H1 (cell line): ENCODE data around the gene PKP3. TPM values are rescaled to one million over a fixed set of nuclear protein-coding genes. Genes with fewer than 3 reads are reported as not detected.

Experiments
- CTCF ChIA-PET: fragments of 300-600 bp; sonication (Branson Sonifier 250); formaldehyde crosslinking; loops from one replicate; lab custom pipeline; 2021; ENCODE audit not compliant: partially characterized antibody; lab: Charles Lee
- POLR2A ChIA-PET: fragments of 300-600 bp; sonication (Branson Sonifier 250); formaldehyde crosslinking; loops from one replicate; lab custom pipeline; 2021; ENCODE audit warnings: inconsistent platforms; ENCODE audit not compliant: partially characterized antibody; lab: Charles Lee
- DNase-seq, 2 experiments: peaks; one replicate each; pipeline versions ENCODE4 v3.0.0 to v3.0.0-alpha.2; 2010 to 2022; ENCODE audit warnings: low spot score in 2 of 2, low read depth in 1 of 2, mixed read lengths in 1 of 2
- FAIRE-seq: peaks from 2 replicates; lab custom pipeline; 2011; peaks lifted over from hg19 to GRCh38; lab: Jason Lieb, UNC
- H2AFZ ChIP-seq: 2 replicates; pipeline ENCODE4 v1.8.1; 2012; ENCODE audit warnings: low read length, inconsistent platforms
- H2AK5ac ChIP-seq: 2 replicates; pipeline ENCODE4 v1.6.1; 2013; ENCODE audit warnings: low read depth, low read length
- H2BK120ac ChIP-seq: replicated peaks from 2 replicates; pipeline ENCODE3; 2013; ENCODE audit warnings: low read depth, low read length, inconsistent platforms
- H2BK12ac ChIP-seq: 2 replicates; pipeline ENCODE4 v1.6.1; 2013; ENCODE audit warnings: low read depth, low read length
- H2BK15ac ChIP-seq: 2 replicates; pipeline ENCODE4 v1.6.1; 2013; ENCODE audit warnings: low read length
- H2BK20ac ChIP-seq: 2 replicates; pipeline ENCODE4 v1.6.1; 2013; ENCODE audit warnings: low read length
- H2BK5ac ChIP-seq: 2 replicates; pipeline ENCODE4 v1.6.1; 2013; ENCODE audit warnings: low read depth, low read length
- H3K14ac ChIP-seq: 2 replicates; pipeline ENCODE4 v1.6.1; 2013; ENCODE audit warnings: inconsistent platforms; ENCODE audit not compliant: insufficient read length
- H3K18ac ChIP-seq: 2 replicates; pipeline ENCODE4 v1.6.1; 2013; ENCODE audit warnings: low read length; ENCODE audit errors: extremely low read depth
- H3K23ac ChIP-seq: 2 replicates; pipeline ENCODE4 v1.6.1; 2013; ENCODE audit warnings: inconsistent platforms; ENCODE audit not compliant: insufficient read length
- H3K23me2 ChIP-seq: 2 replicates; pipeline ENCODE4 v1.6.1; 2013; ENCODE audit warnings: low read depth, low read length
- H3K27ac ChIP-seq: 2 replicates; pipeline ENCODE4 v1.6.1; 2011; ENCODE audit warnings: low read depth, low read length, inconsistent platforms
- H3K27me3 ChIP-seq, 4 experiments: replicated peaks in 1 of 4; 1 replicate in 1 of 4; 2 replicates in 3 of 4; pipeline versions ENCODE4 v1.6.1 to v1.8.1; 2011 to 2013; ENCODE audit warnings: low read length in 3 of 4, mild to moderate bottlenecking in 3 of 4, inconsistent platforms in 2 of 4, mixed read lengths in 2 of 4, moderate library complexity in 1 of 4; ENCODE audit not compliant: control insufficient read depth in 3 of 4, insufficient read depth in 3 of 4; ENCODE audit errors: extremely low read depth in 1 of 4
- H3K36me3 ChIP-seq, 4 experiments: 2 replicates each; pipeline versions ENCODE4 v1.6.1 to v1.8.1; 2011 to 2013; ENCODE audit warnings: mild to moderate bottlenecking in 4 of 4, low read length in 3 of 4, moderate library complexity in 2 of 4, control low read depth in 1 of 4, inconsistent platforms in 1 of 4; ENCODE audit not compliant: insufficient read depth in 4 of 4, control insufficient read depth in 2 of 4
- H3K4ac ChIP-seq: replicated peaks from 2 replicates; pipeline ENCODE3; 2013; ENCODE audit warnings: low read length, low read depth, mixed read lengths, inconsistent platforms; ENCODE audit not compliant: insufficient read length
- H3K4me1 ChIP-seq, 4 experiments: replicated peaks in 1 of 4; 1 replicate in 1 of 4; 2 replicates in 3 of 4; pipeline versions ENCODE4 v1.6.1 to v1.8.1; 2011 to 2013; ENCODE audit warnings: low read length in 3 of 4, inconsistent platforms in 2 of 4, mixed read lengths in 1 of 4; ENCODE audit not compliant: insufficient read depth in 4 of 4, control insufficient read depth in 3 of 4
- H3K4me2 ChIP-seq, 2 experiments: 2 replicates each; pipeline versions ENCODE4 v1.6.1 to v1.8.1; 2011 to 2013; ENCODE audit warnings: low read depth in 2 of 2, low read length in 2 of 2, control low read depth in 1 of 2, inconsistent platforms in 1 of 2, mild to moderate bottlenecking in 1 of 2; ENCODE audit not compliant: insufficient read depth in 1 of 2
- H3K4me3 ChIP-seq, 4 experiments: fragments of 200-600, 300-600 bp in 1 of 4; sonication (generic), shearing (Covaris generic), sonication (Bioruptor Twin) in 1 of 4; 2 replicates each; pipeline versions ENCODE4 v1.5.1 to v1.8.1; 2011 to 2016; ENCODE audit warnings: low read length in 4 of 4, low read depth in 3 of 4, control low read depth in 2 of 4, inconsistent platforms in 2 of 4, mild to moderate bottlenecking in 2 of 4, mixed read lengths in 1 of 4, moderate library complexity in 1 of 4; ENCODE audit not compliant: insufficient read depth in 2 of 4; ENCODE audit errors: extremely low read depth in 1 of 4
- H3K56ac ChIP-seq: replicated peaks from 2 replicates; pipeline ENCODE3; 2013; ENCODE audit warnings: low read depth, mild to moderate bottlenecking, mixed read lengths, low read length, inconsistent platforms; ENCODE audit not compliant: insufficient read length
- H3K79me1 ChIP-seq: 2 replicates; pipeline ENCODE4 v1.6.1; 2013; ENCODE audit warnings: low read depth, low read length, control low read depth
- H3K79me2 ChIP-seq, 2 experiments: 2 replicates each; pipeline versions ENCODE4 v1.6.1 to v1.8.1; 2012 to 2013; ENCODE audit warnings: low read length in 2 of 2, mild to moderate bottlenecking in 2 of 2, inconsistent platforms in 1 of 2; ENCODE audit not compliant: insufficient read depth in 2 of 2, control insufficient read depth in 1 of 2
- H3K9ac ChIP-seq, 4 experiments: replicated peaks in 1 of 4; 1 replicate in 1 of 4; 2 replicates in 3 of 4; pipeline versions ENCODE4 v1.6.1 to v1.8.1; 2011 to 2013; ENCODE audit warnings: low read depth in 3 of 4, low read length in 3 of 4, control low read depth in 2 of 4, mild to moderate bottlenecking in 2 of 4, moderate library complexity in 2 of 4, inconsistent platforms in 1 of 4; ENCODE audit errors: extremely low read depth in 1 of 4
- H3K9me3 ChIP-seq, 2 experiments: 2 replicates each; pipeline versions ENCODE4 v1.6.1 to v1.8.1; 2012 to 2013; ENCODE audit warnings: mild to moderate bottlenecking in 2 of 2, moderate library complexity in 2 of 2, control low read depth in 1 of 2, inconsistent platforms in 1 of 2, low read depth in 1 of 2, low read length in 1 of 2, mixed read lengths in 1 of 2; ENCODE audit not compliant: insufficient read depth in 2 of 2
- H4K20me1 ChIP-seq, 2 experiments: replicated peaks in 1 of 2; 2 replicates each; pipeline versions ENCODE3 to v1.8.1; 2011 to 2013; ENCODE audit warnings: inconsistent platforms in 2 of 2, low read length in 2 of 2, mild to moderate bottlenecking in 1 of 2; ENCODE audit not compliant: insufficient read depth in 2 of 2, control insufficient read depth in 1 of 2
- H4K5ac ChIP-seq: 2 replicates; pipeline ENCODE4 v1.6.1; 2013; ENCODE audit warnings: low read length, low read depth, mixed read lengths, inconsistent platforms; ENCODE audit not compliant: insufficient read length
- H4K8ac ChIP-seq: 2 replicates; pipeline ENCODE4 v1.8.0; 2013; ENCODE audit warnings: mild to moderate bottlenecking, moderate library complexity, low read length, inconsistent platforms; ENCODE audit not compliant: insufficient read depth; ENCODE audit errors: extremely low read depth
- H4K91ac ChIP-seq: replicated peaks from 2 replicates; pipeline ENCODE3; 2013; ENCODE audit warnings: low read length, mixed read lengths, inconsistent platforms; ENCODE audit not compliant: insufficient read length
- PHF8 ChIP-seq: fragments of 200-600 bp; sonication (generic); conservative IDR thresholded peaks from 2 replicates; pipeline ENCODE4 v1.7.1; 2012; ENCODE audit warnings: low read depth, mild to moderate bottlenecking, inconsistent platforms, low read length, moderate library complexity
- WGBS, 2 experiments: shearing (Covaris generic) in 1 of 2; methylation state at CpG; one replicate each; pipeline versions ENCODE4 v1.1.6 to v1.1.7; 2013 to 2015; ENCODE audit warnings: low lambda C conversion rate in 2 of 2, mixed read lengths in 2 of 2, inconsistent platforms in 1 of 2, low coverage in 1 of 2, missing lambda C conversion rate in 1 of 2; ENCODE audit not compliant: insufficient replicate concordance in 2 of 2, insufficient coverage in 1 of 2, insufficient read length in 1 of 2; ENCODE audit errors: extremely low coverage in 1 of 2, missing lambda C conversion rate in 1 of 2; 5-methylcytosine and 5-hydroxymethylcytosine counted together
- polyA plus RNA-seq, 7 experiments: library from polyadenylated mRNA; depleted of rRNA in 3 of 7; stranded (reverse) in 5 of 7; unstranded in 2 of 7; fragments of >200 nt in 5 of 7; fragments of 200-250 nt in 2 of 7; gene quantifications; 1 replicate in 5 of 7; 2 replicates in 1 of 7; 4 replicates in 1 of 7; pipeline versions ENCODE4 v1.2.1 to v1.2.3, GENCODE V29; 2011 to 2013; ENCODE audit warnings: missing spikeins in 2 of 7, mixed read lengths in 2 of 7
- total RNA-seq: library from RNA; stranded (reverse); fragmentation: NEBNext Ultra II Directional; extraction: Animal tissue kit (Norgen Biotek cat#: 25700); gene quantifications from 2 replicates; pipeline ENCODE4 v1.2.1, GENCODE V29; 2021

PKP3 gene
- total and polyA plus RNA-seq, 2 of the 8 experiments (the other 6 are each of a cell fraction or from before 2014, with no cell fraction given): 16.7 to 28.7 TPM

DNA sequence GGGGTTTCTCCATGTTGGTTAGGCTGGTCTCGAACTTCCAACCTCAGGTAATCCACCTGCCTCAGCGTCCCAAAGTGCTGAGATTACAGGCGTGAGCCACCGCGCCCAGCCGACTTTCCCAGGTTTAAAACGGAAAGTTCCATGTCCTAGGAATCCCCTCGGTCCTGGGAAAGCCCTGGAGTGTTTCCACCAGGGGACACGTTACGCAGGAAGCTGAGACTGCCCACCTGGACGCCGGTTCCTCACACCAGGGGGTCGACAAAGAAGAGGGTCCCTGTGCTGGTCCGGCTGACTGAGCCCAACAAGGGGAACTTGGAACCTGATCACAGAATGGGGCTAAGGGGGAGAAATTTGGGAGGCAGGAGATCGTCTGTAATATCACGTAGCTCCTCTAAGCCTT is 28.2 kb upstream of the PKP3 start:
- Histone ChIP-seq H3K27ac (no peak overlapping the region), H3K14ac (no peak overlapping the region), H3K4me2 (no peak overlapping the region), H3K9ac (no peak overlapping the region), H2BK15ac (no peak overlapping the region), H2BK5ac (no peak overlapping the region), H2BK12ac (no peak overlapping the region), H3K18ac (no peak overlapping the region), H3K56ac (no peak overlapping the region), H3K4me3 (no peak overlapping the region), H2AFZ (no peak overlapping the region), H3K23me2 (peaks cover 3% of the 10 kb centered on the region; the same call in 1 of the 2 replicates), H4K20me1 (peaks cover 0 to 2% of the 10 kb centered on the region in 2 experiments), H3K23ac (no peak overlapping the region), H3K79me2 (peaks cover 0 to 6% of the 10 kb centered on the region in 2 experiments; a peak in 1 of 4 replicates), H4K8ac (no peak overlapping the region), H4K91ac (no peak overlapping the region), H2BK20ac (no peak overlapping the region), H2AK5ac (no peak overlapping the region; the same call in 1 of the 2 replicates), H3K36me3 (no peaks in the 10 kb centered on the region), H3K9me3 (peaks cover 7 to 13% of the 10 kb centered on the region in 2 experiments; a peak in 3 of 4 replicates), H3K79me1 (peaks cover 5% of the 10 kb centered on the region), H4K5ac (no peak overlapping the region), H2BK120ac (no peak overlapping the region), H3K27me3 (peaks cover 0 to 5% (median 2%) of the 10 kb centered on the region in 4 experiments; a peak in 1 of 7 replicates), H3K4me1 (peaks cover 0 to 12% (median 7%) of the 10 kb centered on the region in 4 experiments; a peak in 6 of 7 replicates), H3K4ac (no peak overlapping the region)
- ChIA-PET CTCF (interaction anchor here (1.3 to 13.4 kb wide), 8 partner anchors 18 to 153 kb away, joined by 3 to 212 read pairs (median 11); partner anchors contain the start of gene PSMD13), POLR2A (interaction anchor here (1.0 kb wide), 1 partner anchor 24 kb away, joined by 3 read pairs; no protein-coding TSS in a partner anchor)
- no peak for TF ChIP-seq PHF8
- 91% methylated on average over 15 of the region's 16 CpGs; no CpG with 5 or more reads in 1 of the 2 experiments for WGBS, 2 experiments
- DNase-seq: no peak
- FAIRE-seq: no peak
